Measurements from ENCODE around the gene NSMCE1. TPM values are rescaled to one million over a fixed set of nuclear protein-coding genes. Genes with fewer than 3 reads are reported as not detected.

The NSMCE1 gene
- total and polyA plus RNA-seq, 7 donors = 32.5 to 65.2 (median 51.0) TPM

DNA sequence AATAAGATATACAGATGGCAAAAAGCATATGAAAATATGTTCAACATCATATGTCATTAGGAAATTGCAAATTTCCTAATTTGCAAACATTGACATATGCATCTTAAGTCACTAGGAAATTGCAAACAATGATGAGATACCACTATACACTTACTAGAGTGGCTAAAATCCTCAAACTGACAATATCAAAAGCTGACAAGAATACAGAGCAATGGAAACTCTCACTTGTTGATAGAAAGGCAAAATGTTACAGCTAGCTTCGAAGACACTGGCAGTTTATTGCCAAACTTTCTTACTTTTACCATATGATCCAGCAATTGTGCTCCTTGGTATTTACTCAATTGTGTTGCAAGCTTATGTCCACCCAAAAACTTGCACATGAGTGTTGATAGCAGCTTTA is 40.2 kb upstream of the NSMCE1 start:
- WGBS, 2 donors = 88 to 98% methylated on average over 1 of the region's 1 CpG
- Histone ChIP-seq H3K36me3 (no peaks in the 10 kb centered on the region), H3K27me3 (no peaks in the 10 kb centered on the region), H3K27ac (no peak overlapping the region), H3K4me3 (no peak overlapping the region), H3K9me3 (no peaks in the 10 kb centered on the region), H3K4me1 (peaks cover 0 to 8% (median 6%) of the 10 kb centered on the region in 4 donors)
- TF ChIP-seq POLR2AphosphoS5 (IDR thresholded peaks at IDR 0.05) (no peak), POLR2A (IDR thresholded peaks at IDR 0.05) (no peak), EP300 (IDR thresholded peaks at IDR 0.05) (no peak)
- TF ChIP-seq, protein P1, sequence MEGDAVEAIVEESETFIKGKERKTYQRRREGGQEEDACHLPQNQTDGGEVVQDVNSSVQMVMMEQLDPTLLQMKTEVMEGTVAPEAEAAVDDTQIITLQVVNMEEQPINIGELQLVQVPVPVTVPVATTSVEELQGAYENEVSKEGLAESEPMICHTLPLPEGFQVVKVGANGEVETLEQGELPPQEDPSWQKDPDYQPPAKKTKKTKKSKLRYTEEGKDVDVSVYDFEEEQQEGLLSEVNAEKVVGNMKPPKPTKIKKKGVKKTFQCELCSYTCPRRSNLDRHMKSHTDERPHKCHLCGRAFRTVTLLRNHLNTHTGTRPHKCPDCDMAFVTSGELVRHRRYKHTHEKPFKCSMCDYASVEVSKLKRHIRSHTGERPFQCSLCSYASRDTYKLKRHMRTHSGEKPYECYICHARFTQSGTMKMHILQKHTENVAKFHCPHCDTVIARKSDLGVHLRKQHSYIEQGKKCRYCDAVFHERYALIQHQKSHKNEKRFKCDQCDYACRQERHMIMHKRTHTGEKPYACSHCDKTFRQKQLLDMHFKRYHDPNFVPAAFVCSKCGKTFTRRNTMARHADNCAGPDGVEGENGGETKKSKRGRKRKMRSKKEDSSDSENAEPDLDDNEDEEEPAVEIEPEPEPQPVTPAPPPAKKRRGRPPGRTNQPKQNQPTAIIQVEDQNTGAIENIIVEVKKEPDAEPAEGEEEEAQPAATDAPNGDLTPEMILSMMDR (IDR thresholded peaks at IDR 0.05) = no peak
- intact Hi-C loops (cut with DNase I) = no loop called here
- no peak for DNase-seq

DNA sequence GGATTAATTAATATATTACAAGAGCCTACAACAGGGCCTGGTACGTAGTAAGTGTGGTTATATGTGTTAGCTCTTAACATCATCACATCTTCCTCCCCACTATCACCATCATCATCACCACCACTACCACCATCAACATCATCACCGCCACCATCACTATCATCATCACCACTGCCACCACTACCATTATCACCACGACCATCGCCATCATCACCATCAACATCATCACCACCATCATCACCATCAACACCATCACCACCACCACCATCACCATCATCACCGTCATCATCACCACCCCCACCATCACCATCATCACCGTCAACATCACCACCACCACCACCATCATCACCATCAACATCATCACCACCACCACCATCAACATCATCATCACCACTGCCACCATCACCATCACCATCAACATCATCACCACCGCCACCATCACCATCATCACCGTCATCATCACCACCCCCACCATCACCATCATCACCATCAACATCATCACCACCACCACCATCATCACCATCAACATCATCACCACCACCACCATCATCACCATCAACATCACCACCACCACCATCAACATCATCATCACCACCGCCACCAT is 37.4 kb upstream of the NSMCE1 start:
- intact Hi-C loops (cut with DNase I) = no loop called here

DNA sequence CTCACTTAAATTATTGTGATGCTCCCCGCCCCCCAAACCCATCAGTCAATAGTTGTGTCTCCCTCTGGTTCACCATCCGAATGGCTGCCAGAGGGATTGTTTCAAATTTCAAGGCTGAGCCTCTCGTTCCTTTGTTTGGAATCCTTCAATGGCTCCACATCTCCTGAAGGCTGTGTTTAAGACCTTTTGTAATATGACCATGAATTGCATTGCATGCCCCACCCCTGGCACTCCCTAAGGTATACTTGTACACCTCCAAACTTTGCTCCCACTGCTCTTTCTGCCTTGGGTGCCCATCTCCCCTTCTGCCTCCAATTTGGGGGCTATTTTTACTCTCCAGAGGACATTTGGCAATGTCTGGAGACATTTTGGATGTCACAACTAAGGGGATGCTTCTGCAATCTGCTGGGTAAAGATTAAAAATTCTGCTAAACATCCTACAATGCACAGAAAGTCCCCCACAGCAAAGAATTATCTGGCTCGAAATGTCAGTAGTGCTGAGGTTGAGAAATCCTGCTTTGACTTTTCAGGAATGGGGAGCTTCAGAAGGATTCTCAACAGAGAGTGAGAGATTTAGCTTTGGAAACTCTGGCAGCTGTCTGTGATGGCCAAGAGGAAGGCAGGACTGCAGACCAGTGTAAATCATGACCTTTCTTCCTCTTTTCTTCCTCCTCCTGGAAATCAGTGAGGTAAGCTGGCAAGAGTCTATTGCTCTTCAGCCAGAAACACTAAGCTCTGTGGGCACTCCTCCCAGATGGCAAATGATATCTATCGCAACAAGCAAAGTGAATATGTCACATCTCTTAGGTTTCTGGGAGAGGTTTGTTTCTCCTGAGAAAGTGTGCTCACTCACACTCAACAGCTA is 36.5 kb upstream of the NSMCE1 start:
- WGBS, 2 donors = 54 to 66% methylated on average over 5 of the region's 5 CpGs
- no peaks in the 10 kb centered on the region for H3K36me3 ChIP-seq
- no peak overlapping the region for H3K4me3 ChIP-seq
- H3K9me3 ChIP-seq = no peaks in the 10 kb centered on the region
- TF ChIP-seq, protein P1 (IDR thresholded peaks at IDR 0.05) = no peak
- TF ChIP-seq EP300 (IDR thresholded peaks at IDR 0.05) (no peak), POLR2AphosphoS5 (IDR thresholded peaks at IDR 0.05) (no peak)
- H3K4me1 ChIP-seq = no peaks in the 10 kb centered on the region
- no peak overlapping the region for H3K27ac ChIP-seq
- H3K27me3 ChIP-seq = no peaks in the 10 kb centered on the region
- no peak for DNase-seq
- intact Hi-C loops (cut with DNase I) = no loop called here

More for the DNA sequence above, 37.4 kb upstream of the NSMCE1 start:
- DNase-seq = no peak
- TF ChIP-seq EP300 (IDR thresholded peaks at IDR 0.05) (no peak), POLR2AphosphoS5 (IDR thresholded peaks at IDR 0.05) (no peak), POLR2A (IDR thresholded peaks at IDR 0.05) (no peak)
- TF ChIP-seq, protein P1 (IDR thresholded peaks at IDR 0.05) = no peak
- H3K27me3 ChIP-seq = no peaks in the 10 kb centered on the region
- H3K9me3 ChIP-seq = no peaks in the 10 kb centered on the region
- H3K4me1 ChIP-seq = no peaks in the 10 kb centered on the region
- H3K4me3 ChIP-seq = no peak overlapping the region
- H3K36me3 ChIP-seq = no peaks in the 10 kb centered on the region
- WGBS, 2 donors = 91 to 97% methylated on average over 9 of the region's 9 CpGs
- no peak overlapping the region for H3K27ac ChIP-seq

DNA sequence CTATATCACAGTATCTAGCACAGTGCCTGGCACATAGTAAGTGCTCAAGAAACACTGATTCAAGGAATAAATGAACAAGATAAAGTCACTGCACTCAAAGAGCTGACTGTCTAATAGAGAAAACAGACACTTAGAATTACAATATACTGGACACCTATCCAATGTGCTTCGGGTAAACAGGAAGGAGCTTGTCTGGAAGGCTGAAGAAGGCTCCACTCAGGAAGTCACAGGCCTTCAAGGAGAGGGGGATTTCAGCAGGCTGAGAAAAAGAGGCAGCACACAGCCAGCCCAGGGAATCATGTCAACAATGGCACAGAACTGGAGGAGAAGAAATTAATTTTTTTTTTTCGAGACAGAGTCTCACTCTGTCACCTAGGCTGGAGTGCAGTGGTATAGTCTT is 35.5 kb upstream of the NSMCE1 start:
- Histone ChIP-seq H3K27me3 (no peaks in the 10 kb centered on the region), H3K4me1 (no peaks in the 10 kb centered on the region), H3K36me3 (no peaks in the 10 kb centered on the region), H3K27ac (no peak overlapping the region), H3K9me3 (no peaks in the 10 kb centered on the region), H3K4me3 (no peak overlapping the region)
- no peak for DNase-seq
- no peak for TF ChIP-seq POLR2A (IDR thresholded peaks at IDR 0.05)
- TF ChIP-seq POLR2AphosphoS5 (IDR thresholded peaks at IDR 0.05) = no peak
- no peak for TF ChIP-seq EP300 (IDR thresholded peaks at IDR 0.05)
- TF ChIP-seq, protein P1 (IDR thresholded peaks at IDR 0.05) = no peak
- WGBS, 2 donors = 68 to 69% methylated on average over 2 of the region's 2 CpGs
- intact Hi-C loops (cut with DNase I) = no loop called here
